ENCODE data around the gene NSD2. TPM values are rescaled to one million over a fixed set of nuclear protein-coding genes. Genes with fewer than 3 reads are reported as not detected.
A peak's percentile ranks its signal among the peaks of the same experiment; 100 is the strongest.

The NSD2 gene
- total RNA-seq, 1 experiment from 2014 or later: 128 TPM

DNA sequence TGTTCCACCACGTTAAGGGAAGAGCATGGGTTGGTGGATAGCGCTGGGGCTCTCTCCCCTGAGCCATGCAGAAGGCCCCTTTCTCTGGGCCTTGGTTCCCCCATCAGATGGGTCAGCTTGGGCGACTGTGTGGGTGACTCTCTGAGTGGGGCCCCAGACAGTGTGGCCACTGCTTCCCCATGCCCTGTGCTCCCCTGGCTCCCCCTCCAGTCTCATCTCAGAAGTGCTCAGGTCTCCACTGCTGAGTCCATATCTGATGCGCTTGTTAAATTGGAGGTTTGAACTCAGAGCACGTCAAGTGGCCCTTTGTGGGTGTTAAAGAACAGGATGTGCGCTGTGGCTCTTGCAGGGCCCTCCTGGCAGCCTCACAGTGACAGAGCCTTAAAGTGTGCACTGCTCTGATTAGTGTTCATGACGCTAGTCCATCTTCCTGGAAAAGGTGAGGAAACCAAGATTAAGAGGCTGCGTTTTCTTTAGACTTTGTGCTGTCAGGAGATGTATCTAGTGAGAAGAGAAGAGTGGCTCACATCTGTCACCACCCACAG, 77.8 kb downstream of the NSD2 start:
- H3K27ac Mint-ChIP-seq: no peak overlapping the region; the same call in 1 of the 2 replicates
- ChIA-PET CTCF (no interaction called here), POLR2A (no interaction called here)
- H3K36me3 Mint-ChIP-seq: peaks cover 16% of the 10 kb centered on the region
- DNase-seq (ENCODE audit: low spot score) (no peak), ATAC-seq (peak; percentile 69)
- H3K4me1 Mint-ChIP-seq: no peaks in the 10 kb centered on the region
- no peaks in the 10 kb centered on the region for H3K27me3 Mint-ChIP-seq (ENCODE audit: low read depth)
- no peaks in the 10 kb centered on the region for H3K9me3 Mint-ChIP-seq
- TF ChIP-seq USF1 (CRISPR knock-in tag; IDR thresholded peaks at IDR 0.05) (no peak), FOXP1 (CRISPR knock-in tag; IDR thresholded peaks at IDR 0.05; ENCODE audit: borderline replicate concordance) (no peak), JUN (CRISPR knock-in tag; IDR thresholded peaks at IDR 0.05) (no peak), HMGA2 (CRISPR knock-in tag; IDR thresholded peaks at IDR 0.05) (no peak), ZNF512 (CRISPR knock-in tag; IDR thresholded peaks at IDR 0.05; ENCODE audit: borderline replicate concordance) (no peak), NFATC4 (CRISPR knock-in tag; IDR thresholded peaks at IDR 0.05) (no peak), SMAD4 (CRISPR knock-in tag; IDR thresholded peaks at IDR 0.05) (no peak), CDX4 (CRISPR knock-in tag; IDR thresholded peaks at IDR 0.05; ENCODE audit: borderline replicate concordance) (no peak), RORB (CRISPR knock-in tag; IDR thresholded peaks at IDR 0.05) (no peak)
- TF ChIP-seq, protein P1, sequence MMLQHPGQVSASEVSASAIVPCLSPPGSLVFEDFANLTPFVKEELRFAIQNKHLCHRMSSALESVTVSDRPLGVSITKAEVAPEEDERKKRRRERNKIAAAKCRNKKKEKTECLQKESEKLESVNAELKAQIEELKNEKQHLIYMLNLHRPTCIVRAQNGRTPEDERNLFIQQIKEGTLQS (CRISPR knock-in tag; conservative IDR thresholded peaks at IDR 0.05): no peak
- TF ChIP-seq, protein P2, sequence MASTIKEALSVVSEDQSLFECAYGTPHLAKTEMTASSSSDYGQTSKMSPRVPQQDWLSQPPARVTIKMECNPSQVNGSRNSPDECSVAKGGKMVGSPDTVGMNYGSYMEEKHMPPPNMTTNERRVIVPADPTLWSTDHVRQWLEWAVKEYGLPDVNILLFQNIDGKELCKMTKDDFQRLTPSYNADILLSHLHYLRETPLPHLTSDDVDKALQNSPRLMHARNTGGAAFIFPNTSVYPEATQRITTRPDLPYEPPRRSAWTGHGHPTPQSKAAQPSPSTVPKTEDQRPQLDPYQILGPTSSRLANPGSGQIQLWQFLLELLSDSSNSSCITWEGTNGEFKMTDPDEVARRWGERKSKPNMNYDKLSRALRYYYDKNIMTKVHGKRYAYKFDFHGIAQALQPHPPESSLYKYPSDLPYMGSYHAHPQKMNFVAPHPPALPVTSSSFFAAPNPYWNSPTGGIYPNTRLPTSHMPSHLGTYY (CRISPR knock-in tag; IDR thresholded peaks at IDR 0.05): no peak
- TF ChIP-seq, protein P3, sequence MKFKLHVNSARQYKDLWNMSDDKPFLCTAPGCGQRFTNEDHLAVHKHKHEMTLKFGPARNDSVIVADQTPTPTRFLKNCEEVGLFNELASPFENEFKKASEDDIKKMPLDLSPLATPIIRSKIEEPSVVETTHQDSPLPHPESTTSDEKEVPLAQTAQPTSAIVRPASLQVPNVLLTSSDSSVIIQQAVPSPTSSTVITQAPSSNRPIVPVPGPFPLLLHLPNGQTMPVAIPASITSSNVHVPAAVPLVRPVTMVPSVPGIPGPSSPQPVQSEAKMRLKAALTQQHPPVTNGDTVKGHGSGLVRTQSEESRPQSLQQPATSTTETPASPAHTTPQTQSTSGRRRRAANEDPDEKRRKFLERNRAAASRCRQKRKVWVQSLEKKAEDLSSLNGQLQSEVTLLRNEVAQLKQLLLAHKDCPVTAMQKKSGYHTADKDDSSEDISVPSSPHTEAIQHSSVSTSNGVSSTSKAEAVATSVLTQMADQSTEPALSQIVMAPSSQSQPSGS (CRISPR knock-in tag; IDR thresholded peaks at IDR 0.05; ENCODE audit: borderline replicate concordance, low read depth): no peak
- TF ChIP-seq, protein P4, sequence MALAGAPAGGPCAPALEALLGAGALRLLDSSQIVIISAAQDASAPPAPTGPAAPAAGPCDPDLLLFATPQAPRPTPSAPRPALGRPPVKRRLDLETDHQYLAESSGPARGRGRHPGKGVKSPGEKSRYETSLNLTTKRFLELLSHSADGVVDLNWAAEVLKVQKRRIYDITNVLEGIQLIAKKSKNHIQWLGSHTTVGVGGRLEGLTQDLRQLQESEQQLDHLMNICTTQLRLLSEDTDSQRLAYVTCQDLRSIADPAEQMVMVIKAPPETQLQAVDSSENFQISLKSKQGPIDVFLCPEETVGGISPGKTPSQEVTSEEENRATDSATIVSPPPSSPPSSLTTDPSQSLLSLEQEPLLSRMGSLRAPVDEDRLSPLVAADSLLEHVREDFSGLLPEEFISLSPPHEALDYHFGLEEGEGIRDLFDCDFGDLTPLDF (CRISPR knock-in tag; IDR thresholded peaks at IDR 0.05): no peak
- TF ChIP-seq, protein P5, sequence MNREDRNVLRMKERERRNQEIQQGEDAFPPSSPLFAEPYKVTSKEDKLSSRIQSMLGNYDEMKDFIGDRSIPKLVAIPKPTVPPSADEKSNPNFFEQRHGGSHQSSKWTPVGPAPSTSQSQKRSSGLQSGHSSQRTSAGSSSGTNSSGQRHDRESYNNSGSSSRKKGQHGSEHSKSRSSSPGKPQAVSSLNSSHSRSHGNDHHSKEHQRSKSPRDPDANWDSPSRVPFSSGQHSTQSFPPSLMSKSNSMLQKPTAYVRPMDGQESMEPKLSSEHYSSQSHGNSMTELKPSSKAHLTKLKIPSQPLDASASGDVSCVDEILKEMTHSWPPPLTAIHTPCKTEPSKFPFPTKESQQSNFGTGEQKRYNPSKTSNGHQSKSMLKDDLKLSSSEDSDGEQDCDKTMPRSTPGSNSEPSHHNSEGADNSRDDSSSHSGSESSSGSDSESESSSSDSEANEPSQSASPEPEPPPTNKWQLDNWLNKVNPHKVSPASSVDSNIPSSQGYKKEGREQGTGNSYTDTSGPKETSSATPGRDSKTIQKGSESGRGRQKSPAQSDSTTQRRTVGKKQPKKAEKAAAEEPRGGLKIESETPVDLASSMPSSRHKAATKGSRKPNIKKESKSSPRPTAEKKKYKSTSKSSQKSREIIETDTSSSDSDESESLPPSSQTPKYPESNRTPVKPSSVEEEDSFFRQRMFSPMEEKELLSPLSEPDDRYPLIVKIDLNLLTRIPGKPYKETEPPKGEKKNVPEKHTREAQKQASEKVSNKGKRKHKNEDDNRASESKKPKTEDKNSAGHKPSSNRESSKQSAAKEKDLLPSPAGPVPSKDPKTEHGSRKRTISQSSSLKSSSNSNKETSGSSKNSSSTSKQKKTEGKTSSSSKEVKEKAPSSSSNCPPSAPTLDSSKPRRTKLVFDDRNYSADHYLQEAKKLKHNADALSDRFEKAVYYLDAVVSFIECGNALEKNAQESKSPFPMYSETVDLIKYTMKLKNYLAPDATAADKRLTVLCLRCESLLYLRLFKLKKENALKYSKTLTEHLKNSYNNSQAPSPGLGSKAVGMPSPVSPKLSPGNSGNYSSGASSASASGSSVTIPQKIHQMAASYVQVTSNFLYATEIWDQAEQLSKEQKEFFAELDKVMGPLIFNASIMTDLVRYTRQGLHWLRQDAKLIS (CRISPR knock-in tag; IDR thresholded peaks at IDR 0.05; ENCODE audit: borderline replicate concordance): no peak
- TF ChIP-seq, protein P6, sequence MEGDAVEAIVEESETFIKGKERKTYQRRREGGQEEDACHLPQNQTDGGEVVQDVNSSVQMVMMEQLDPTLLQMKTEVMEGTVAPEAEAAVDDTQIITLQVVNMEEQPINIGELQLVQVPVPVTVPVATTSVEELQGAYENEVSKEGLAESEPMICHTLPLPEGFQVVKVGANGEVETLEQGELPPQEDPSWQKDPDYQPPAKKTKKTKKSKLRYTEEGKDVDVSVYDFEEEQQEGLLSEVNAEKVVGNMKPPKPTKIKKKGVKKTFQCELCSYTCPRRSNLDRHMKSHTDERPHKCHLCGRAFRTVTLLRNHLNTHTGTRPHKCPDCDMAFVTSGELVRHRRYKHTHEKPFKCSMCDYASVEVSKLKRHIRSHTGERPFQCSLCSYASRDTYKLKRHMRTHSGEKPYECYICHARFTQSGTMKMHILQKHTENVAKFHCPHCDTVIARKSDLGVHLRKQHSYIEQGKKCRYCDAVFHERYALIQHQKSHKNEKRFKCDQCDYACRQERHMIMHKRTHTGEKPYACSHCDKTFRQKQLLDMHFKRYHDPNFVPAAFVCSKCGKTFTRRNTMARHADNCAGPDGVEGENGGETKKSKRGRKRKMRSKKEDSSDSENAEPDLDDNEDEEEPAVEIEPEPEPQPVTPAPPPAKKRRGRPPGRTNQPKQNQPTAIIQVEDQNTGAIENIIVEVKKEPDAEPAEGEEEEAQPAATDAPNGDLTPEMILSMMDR (IDR thresholded peaks at IDR 0.05): no peak
- no peak overlapping the region for H3K4me3 Mint-ChIP-seq

Data from WTC11 (cell line).